Parathyroid adenoma (tissue), 2 donors: ENCODE data around the gene PSMD13.
"Not testable (repeated sequence)": the region's sequence is repeated elsewhere in the genome, so short reads cannot be mapped to it uniquely, and the experiment has no call there.

Source experiments
- H2AFZ ChIP-seq: fragments of 300-600 bp; sonication (generic); one replicate; pipeline ENCODE4 v1.7.0; 2017; ENCODE audit warnings: antibody characterized with exemption, mild to moderate bottlenecking
- H3K27ac ChIP-seq: fragments of 300-600 bp; sonication (generic); one replicate; pipeline ENCODE4 v1.7.0; 2017
- H3K27me3 ChIP-seq: fragments of 300-600 bp; sonication (generic); one replicate; pipeline ENCODE4 v1.7.0; 2017; ENCODE audit warnings: low read length; ENCODE audit not compliant: control insufficient read depth, insufficient read depth
- H3K36me3 ChIP-seq: fragments of 300-600 bp; sonication (generic); one replicate; pipeline ENCODE4 v1.7.0; 2017; ENCODE audit warnings: low read length; ENCODE audit not compliant: control insufficient read depth, insufficient read depth
- H3K4me1 ChIP-seq: fragments of 300-600 bp; sonication (generic); one replicate; pipeline ENCODE4 v1.7.0; 2017; ENCODE audit warnings: control low read depth
- H3K4me2 ChIP-seq: fragments of 300-600 bp; sonication (generic); one replicate; pipeline ENCODE4 v1.7.0; 2017; ENCODE audit warnings: low read length
- H3K4me3 ChIP-seq: fragments of 300-600 bp; sonication (generic); one replicate; pipeline ENCODE4 v1.7.0; 2017; ENCODE audit warnings: low read depth, low read length
- H3K79me2 ChIP-seq: fragments of 300-600 bp; sonication (generic); one replicate; pipeline ENCODE4 v1.7.0; 2017; ENCODE audit warnings: control low read depth
- H3K9ac ChIP-seq: fragments of 300-600 bp; sonication (generic); one replicate; pipeline ENCODE4 v1.7.0; 2017; ENCODE audit warnings: mild to moderate bottlenecking
- H3K9me3 ChIP-seq: fragments of 300-600 bp; sonication (generic); one replicate; pipeline ENCODE4 v1.7.0; 2017; ENCODE audit warnings: low read length; ENCODE audit not compliant: control insufficient read depth
- TF ChIP-seq, protein P1 (sequence below): fragments of 300-600 bp; sonication (generic); IDR thresholded peaks from one replicate; pipeline ENCODE4 v1.7.0; 2017; ENCODE audit warnings: antibody characterized with exemption, mild to moderate bottlenecking
- donor health status: primary hyperparathyroidism.

PSMD13 gene

DNA sequence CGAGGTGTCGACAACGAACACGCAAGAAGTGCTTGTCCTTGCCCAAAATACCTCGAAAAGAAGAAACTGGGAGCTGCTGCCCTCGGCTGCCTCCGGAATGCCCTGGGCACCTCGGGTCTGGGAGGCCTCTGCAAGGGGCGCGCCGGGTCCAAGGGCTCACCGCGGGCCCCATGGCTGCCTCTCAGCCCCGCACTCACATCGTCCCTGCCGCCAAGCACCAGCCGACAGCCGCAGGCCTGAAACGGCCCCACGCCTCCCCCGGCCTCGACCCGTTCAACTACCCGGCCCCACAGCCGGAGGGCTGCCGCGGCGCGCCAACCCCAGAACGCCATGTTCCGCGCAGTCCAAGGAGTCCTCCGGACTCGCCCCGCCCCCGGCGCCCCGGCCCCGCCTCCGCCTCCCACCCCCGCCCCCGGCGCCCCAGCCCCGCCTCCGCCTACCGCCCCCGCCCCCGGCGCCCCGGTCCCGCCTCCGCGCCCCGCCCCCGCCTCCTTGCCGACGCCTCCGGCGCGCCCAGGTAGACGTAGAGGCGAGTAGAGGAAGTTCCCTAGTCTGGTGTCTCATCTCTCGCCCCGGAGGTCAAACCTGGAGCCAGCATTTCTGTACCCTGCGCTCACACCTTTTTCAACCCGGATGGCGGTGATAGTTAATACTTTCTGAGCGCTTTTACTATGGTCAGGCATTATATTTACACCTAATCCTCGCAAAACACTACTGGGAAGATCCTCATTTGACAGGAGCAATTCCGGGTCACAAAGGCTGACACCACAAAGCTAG is 591 bp upstream of the PSMD13 start, which contains the start of gene SIRT3:
TSS of gene SIRT3 (minus strand) at position 346 of the 777 bp plus-strand sequence. CDS start at position 332, 14 bp downstream.
- Histone ChIP-seq H3K36me3 (no peaks in the 10 kb centered on the region), H3K27ac (peak within 1 kb of the TSS; percentile 97), H3K4me3 (peak within 1 kb of the TSS; percentile 74), H3K9ac (peak within 1 kb of the TSS; percentile 69), H3K79me2 (peaks cover 12% of the 10 kb centered on the region), H3K4me1 (peaks cover 6% of the 10 kb centered on the region), H3K9me3 (no peaks in the 10 kb centered on the region), H2AFZ (peak within 1 kb of the TSS; percentile 92), H3K27me3 (no peaks in the 10 kb centered on the region), H3K4me2 (peak within 1 kb of the TSS; percentile 79)
- TF ChIP-seq, protein P1, sequence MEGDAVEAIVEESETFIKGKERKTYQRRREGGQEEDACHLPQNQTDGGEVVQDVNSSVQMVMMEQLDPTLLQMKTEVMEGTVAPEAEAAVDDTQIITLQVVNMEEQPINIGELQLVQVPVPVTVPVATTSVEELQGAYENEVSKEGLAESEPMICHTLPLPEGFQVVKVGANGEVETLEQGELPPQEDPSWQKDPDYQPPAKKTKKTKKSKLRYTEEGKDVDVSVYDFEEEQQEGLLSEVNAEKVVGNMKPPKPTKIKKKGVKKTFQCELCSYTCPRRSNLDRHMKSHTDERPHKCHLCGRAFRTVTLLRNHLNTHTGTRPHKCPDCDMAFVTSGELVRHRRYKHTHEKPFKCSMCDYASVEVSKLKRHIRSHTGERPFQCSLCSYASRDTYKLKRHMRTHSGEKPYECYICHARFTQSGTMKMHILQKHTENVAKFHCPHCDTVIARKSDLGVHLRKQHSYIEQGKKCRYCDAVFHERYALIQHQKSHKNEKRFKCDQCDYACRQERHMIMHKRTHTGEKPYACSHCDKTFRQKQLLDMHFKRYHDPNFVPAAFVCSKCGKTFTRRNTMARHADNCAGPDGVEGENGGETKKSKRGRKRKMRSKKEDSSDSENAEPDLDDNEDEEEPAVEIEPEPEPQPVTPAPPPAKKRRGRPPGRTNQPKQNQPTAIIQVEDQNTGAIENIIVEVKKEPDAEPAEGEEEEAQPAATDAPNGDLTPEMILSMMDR: peak; percentile 9

DNA sequence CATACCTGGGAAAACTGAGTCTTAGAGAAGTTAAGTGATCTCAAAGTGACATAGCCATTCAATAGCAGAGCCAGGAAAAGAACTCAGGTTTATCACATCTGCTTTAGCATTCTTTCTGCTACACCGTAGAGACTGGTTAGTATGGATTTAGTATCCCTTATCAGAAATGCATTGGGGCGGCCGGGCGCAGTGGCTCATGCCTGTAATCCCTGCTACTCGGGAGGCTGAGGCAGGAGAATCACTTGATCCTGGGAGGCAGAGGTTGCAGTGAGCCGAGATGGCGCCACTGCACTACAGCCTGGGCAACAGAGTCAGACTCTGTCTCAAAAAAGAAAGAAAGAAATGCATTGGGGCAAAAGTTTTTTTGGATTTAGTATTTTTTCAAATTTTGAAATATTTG is 1.6 kb downstream of the PSMD13 start:
- H3K4me2 ChIP-seq, H3K36me3 ChIP-seq, H3K4me3 ChIP-seq, H3K27me3 ChIP-seq, H3K27ac ChIP-seq, H3K9ac ChIP-seq, H2AFZ ChIP-seq, H3K4me1 ChIP-seq, H3K9me3 ChIP-seq: not testable (repeated sequence)
- peaks cover 12% of the 10 kb centered on the region for H3K79me2 ChIP-seq

DNA sequence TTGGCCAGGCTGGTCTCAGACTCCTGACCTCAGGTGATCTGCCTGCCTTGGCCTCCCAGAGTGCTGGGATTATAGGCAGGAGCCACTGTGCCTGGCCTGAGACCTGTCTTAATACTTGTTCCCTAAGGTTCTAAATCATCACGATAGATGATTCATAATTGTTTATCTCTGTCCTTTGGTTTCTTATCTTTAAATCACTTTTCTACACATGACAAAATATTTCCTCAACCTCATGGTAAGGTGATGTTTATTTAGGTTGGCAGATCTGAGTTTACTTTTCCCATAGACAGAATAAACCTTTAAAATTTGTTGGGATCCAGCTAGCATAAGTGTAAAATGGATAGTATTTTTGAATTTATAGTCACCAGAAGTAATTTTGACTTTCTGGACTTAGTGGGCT is 3.5 kb downstream of the PSMD13 start:
- TF ChIP-seq, protein P1: no peak
- H3K27me3 ChIP-seq: no peaks in the 10 kb centered on the region
- no peaks in the 10 kb centered on the region for H3K9me3 ChIP-seq
- H3K4me2 ChIP-seq: no peak overlapping the region
- H3K4me3 ChIP-seq: no peak overlapping the region
- H3K4me1 ChIP-seq: peaks cover 6% of the 10 kb centered on the region
- H3K36me3 ChIP-seq: no peaks in the 10 kb centered on the region
- peaks cover 12% of the 10 kb centered on the region for H3K79me2 ChIP-seq
- H3K9ac ChIP-seq: no peak overlapping the region
- no peak overlapping the region for H3K27ac ChIP-seq
- H2AFZ ChIP-seq: no peak overlapping the region

DNA sequence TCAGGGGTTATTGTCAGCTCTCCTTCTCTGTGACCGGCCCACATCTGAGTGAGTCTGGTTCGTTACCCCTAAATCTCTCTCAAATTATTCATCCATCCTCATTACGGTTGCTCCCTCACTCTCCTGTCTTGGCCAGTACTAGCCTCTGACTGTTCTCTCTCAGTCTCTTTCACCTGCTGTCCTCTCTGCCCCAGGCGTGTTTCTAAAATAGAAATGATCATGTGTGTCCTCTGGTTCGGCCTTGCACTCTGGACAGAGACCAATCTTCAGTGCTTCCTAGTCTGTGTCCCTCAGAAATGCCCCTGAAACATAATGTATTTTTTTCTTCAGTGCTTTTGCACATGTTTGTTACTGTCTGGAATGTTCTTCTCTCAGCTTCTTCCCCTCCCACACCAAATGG is 4.9 kb downstream of the PSMD13 start:
- no peak overlapping the region for H3K27ac ChIP-seq

DNA sequence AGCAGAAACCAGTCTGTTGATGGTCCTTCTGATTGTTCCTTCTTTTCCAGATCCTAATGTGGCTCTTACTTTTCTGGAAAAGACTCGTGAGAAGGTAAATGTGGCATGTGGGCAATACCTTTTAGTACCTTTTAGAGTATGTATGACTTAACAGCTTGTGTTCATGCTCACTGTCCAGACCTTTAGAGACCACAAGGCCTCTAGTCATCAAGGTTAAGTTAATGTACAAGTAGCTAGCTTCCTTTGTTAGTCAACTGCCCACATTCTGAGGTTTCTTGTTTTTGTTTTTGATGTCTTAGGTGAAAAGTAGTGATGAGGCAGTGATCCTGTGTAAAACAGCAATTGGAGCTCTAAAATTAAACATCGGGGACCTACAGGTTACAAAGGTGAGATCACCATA is 7.6 kb downstream of the PSMD13 start:
- Histone ChIP-seq H3K4me1 (no peaks in the 10 kb centered on the region), H2AFZ (no peak overlapping the region), H3K9ac (no peak overlapping the region), H3K4me3 (no peak overlapping the region), H3K9me3 (no peaks in the 10 kb centered on the region), H3K36me3 (no peaks in the 10 kb centered on the region), H3K79me2 (peaks cover 3% of the 10 kb centered on the region), H3K27me3 (no peaks in the 10 kb centered on the region), H3K4me2 (no peak overlapping the region), H3K27ac (no peak overlapping the region)
- TF ChIP-seq, protein P1: no peak

More for the DNA sequence above, 4.9 kb downstream of the PSMD13 start:
- H3K36me3 ChIP-seq: no peaks in the 10 kb centered on the region
- H3K4me3 ChIP-seq: no peak overlapping the region
- H3K9ac ChIP-seq: no peak overlapping the region
- H2AFZ ChIP-seq: no peak overlapping the region
- H3K79me2 ChIP-seq: peaks cover 12% of the 10 kb centered on the region
- peaks cover 6% of the 10 kb centered on the region for H3K4me1 ChIP-seq
- no peak overlapping the region for H3K4me2 ChIP-seq
- no peaks in the 10 kb centered on the region for H3K27me3 ChIP-seq
- TF ChIP-seq, protein P1: no peak
- H3K9me3 ChIP-seq: no peaks in the 10 kb centered on the region
